Choroid plexus epithelial cell (primary cell): ENCODE measurements around the gene SLC16A10.
A peak's percentile ranks its signal among the peaks of the same experiment; 100 is the strongest.

ENCODE experiments used
- DNase-seq: peaks from one replicate; pipeline ENCODE4 v3.0.0-alpha.2; 2010; ENCODE audit warnings: low read depth
- H3K4me3 ChIP-seq: 2 replicates; pipeline ENCODE4 v1.5.1; 2011; ENCODE audit warnings: low read depth, mild to moderate bottlenecking, control low read depth, low read length, moderate library complexity
- TF ChIP-seq, protein P1 (sequence below): conservative IDR thresholded peaks from 2 replicates; pipeline ENCODE4 v1.5.1; 2011; ENCODE audit warnings: low read depth, mild to moderate bottlenecking, control low read depth, inconsistent platforms, low read length, moderate library complexity

SLC16A10 gene

DNA sequence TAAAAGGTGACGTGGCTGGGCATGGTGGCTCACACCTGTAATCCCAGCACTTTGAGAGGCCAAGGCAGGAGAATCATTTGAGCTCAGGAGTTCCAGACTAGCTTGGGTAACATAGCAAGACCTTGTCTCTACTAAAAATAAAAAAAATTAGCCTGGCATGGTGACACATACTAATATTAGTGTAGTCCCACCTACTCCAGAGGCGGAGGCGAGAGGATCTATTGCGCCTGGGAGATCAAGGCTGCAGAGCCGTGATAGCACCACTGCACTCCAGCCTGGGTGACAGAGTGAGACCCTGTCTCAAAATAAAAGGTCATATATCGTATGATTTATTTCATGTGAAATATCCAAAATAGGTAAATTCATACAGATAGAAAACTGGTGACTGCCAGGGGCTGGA lies 132.5 kb downstream of the SLC16A10 start:
- DNase-seq: no peak
- H3K4me3 ChIP-seq: no peak overlapping the region
- TF ChIP-seq, protein P1, sequence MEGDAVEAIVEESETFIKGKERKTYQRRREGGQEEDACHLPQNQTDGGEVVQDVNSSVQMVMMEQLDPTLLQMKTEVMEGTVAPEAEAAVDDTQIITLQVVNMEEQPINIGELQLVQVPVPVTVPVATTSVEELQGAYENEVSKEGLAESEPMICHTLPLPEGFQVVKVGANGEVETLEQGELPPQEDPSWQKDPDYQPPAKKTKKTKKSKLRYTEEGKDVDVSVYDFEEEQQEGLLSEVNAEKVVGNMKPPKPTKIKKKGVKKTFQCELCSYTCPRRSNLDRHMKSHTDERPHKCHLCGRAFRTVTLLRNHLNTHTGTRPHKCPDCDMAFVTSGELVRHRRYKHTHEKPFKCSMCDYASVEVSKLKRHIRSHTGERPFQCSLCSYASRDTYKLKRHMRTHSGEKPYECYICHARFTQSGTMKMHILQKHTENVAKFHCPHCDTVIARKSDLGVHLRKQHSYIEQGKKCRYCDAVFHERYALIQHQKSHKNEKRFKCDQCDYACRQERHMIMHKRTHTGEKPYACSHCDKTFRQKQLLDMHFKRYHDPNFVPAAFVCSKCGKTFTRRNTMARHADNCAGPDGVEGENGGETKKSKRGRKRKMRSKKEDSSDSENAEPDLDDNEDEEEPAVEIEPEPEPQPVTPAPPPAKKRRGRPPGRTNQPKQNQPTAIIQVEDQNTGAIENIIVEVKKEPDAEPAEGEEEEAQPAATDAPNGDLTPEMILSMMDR: no peak

GRCh38 chr6:111220383-111221031 lies 133.2 kb downstream of the SLC16A10 start:
- no peak for DNase-seq

DNA sequence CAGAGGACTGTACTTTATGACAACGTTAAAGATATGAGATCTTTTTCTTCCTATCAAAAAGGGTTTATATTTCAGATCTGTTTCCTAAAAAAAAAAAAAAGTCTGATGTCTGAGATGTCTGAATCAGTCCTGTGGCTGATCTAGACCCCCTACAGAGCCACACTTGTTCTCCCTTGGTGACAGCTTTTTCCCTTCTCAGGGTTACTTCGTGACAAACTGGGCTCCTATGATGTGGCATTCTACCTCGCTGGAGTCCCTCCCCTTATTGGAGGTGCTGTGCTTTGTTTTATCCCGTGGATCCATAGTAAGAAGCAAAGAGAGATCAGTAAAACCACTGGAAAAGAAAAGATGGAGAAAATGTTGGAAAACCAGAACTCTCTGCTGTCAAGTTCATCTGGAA lies 134.5 kb downstream of the SLC16A10 start:
- TF ChIP-seq, protein P1: no peak
- H3K4me3 ChIP-seq: no peak overlapping the region
- no peak for DNase-seq

More at GRCh38 chr6:111220383-111221031, 133.2 kb downstream of the SLC16A10 start:
- TF ChIP-seq, protein P1: no peak
- no peak overlapping the region for H3K4me3 ChIP-seq

DNA sequence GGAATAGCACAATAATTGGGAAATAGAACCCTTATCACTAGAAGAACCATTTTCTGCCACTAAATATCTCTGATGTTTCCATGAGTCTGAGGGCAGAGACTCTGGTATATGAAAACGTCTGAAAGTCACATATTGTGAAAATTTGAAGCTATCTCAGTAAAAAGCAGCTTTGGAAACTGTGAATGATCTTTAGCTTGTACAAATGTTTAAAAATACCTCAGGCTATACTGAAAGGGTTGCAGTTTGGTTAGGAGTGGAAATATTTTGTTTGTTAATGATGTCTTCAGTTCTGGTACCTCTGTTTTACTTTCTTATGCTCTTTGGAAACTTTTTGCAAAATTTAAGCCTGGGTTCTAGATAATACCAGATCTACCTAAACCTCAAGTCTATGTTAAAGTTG lies 135.0 kb downstream of the SLC16A10 start:
- H3K4me3 ChIP-seq: no peak overlapping the region
- TF ChIP-seq, protein P1: no peak
- DNase-seq: no peak

- peak; percentile 45 for DNase-seq
- TF ChIP-seq, protein P1: no peak
- H3K4me3 ChIP-seq: no peak overlapping the region
Observed at GRCh38 chr6:111228094-111228493, 140.8 kb downstream of the SLC16A10 start.

DNA sequence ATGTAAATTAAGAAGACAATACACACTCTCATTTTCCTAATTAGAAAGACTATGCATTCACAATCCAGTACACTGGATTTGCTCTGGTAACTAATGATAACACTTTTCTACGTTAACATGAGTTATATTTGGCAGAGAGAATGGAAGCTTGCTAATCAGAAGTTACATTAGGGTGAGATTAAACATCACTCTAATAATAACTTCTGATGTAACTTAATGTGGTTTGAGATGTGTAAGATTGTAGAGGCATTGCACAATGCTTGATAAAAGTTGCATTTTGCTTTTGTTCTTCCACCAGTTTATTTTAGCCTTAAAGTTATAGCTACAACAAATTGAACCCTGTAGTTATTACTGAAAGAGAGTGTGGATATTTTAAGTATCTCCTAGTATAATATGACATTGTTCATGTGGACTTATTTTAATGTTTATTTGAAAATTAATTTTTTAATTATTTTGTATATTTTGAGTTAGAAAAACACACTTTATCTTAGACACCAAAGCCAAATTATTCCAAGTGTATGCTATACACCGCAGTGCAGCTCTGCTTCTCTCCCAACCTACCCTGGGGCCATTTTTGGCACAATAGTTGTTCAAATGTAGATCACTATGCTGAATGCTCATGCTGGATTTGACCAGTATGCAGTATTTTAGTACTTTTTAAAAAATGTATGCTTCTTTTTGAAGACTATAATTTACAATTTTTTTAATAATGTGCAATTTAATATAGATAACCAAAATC lies 143.2 kb downstream of the SLC16A10 start:
- peak; percentile 90 for DNase-seq
- TF ChIP-seq, protein P1: no peak
- no peak overlapping the region for H3K4me3 ChIP-seq

DNA sequence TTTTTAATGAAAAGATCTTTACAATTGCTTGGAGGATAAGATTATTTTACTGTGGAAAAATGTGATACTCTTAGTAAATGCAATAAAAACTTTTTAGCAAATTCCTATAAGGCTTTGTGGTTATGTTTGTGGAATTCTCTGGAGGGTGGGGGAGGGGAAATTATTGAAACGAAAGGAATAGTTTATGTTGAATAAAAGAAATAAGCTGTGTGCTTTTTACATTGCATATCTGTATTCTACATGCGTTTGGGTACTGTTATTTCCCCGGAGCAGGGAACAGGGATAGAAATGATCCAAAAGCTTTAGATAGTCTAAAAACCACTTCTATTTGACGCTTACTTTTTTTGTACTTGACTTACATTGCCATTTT lies 143.8 kb downstream of the SLC16A10 start:
- no peak overlapping the region for H3K4me3 ChIP-seq
- TF ChIP-seq, protein P1: no peak
- DNase-seq: no peak
